GM19043 (cell line): ENCODE data around the gene IL9R.
"Not testable (repeated sequence)": the region's sequence is repeated elsewhere in the genome, so short reads cannot be mapped to it uniquely, and the experiment has no call there.

Experiments
- ATAC-seq: cut with Tn5 transposase; IDR thresholded peaks from one replicate; pipeline ENCODE4 v1.9.1; 2021; ENCODE audit warnings: low read depth; ENCODE audit not compliant: unreplicated experiment

The IL9R gene

GRCh38 chrX:155997436-155997835 is at the start of gene IL9R:
TSS of gene IL9R (plus strand) at chrX:155997696. CDS start at chrX:155997760, 64 bp downstream.
- ATAC-seq: peak; percentile 76

GRCh38 chrX:155949098-155949497 is 48.4 kb upstream of the IL9R start:
- ATAC-seq: no peak

GRCh38 chrX:155951237-155951789 is 46.2 kb upstream of the IL9R start:
- no peak for ATAC-seq

- no peak for ATAC-seq
Observed at GRCh38 chrX:155953055-155953454, 44.4 kb upstream of the IL9R start.

- ATAC-seq: no peak
Observed at GRCh38 chrX:155954793-155955192, 42.7 kb upstream of the IL9R start.

- ATAC-seq: no peak
Observed at GRCh38 chrX:155956099-155956498, 41.4 kb upstream of the IL9R start.

- ATAC-seq: no peak
Observed at GRCh38 chrX:155956649-155957048, 40.8 kb upstream of the IL9R start.

- no peak for ATAC-seq
Observed at GRCh38 chrX:155957843-155958242, 39.7 kb upstream of the IL9R start.

GRCh38 chrX:155959018-155959587 is 38.4 kb upstream of the IL9R start:
- ATAC-seq: no peak

GRCh38 chrX:155962906-155963305 is 34.6 kb upstream of the IL9R start:
- no peak for ATAC-seq

- ATAC-seq: no peak
Observed at GRCh38 chrX:155966876-155967275, 30.6 kb upstream of the IL9R start.

- ATAC-seq: no peak
Observed at GRCh38 chrX:155967653-155968325, 29.7 kb upstream of the IL9R start.

- no peak for ATAC-seq
Observed at GRCh38 chrX:155968326-155968661, 29.2 kb upstream of the IL9R start.

- ATAC-seq: no peak
Observed at GRCh38 chrX:155968791-155969190, 28.7 kb upstream of the IL9R start.

GRCh38 chrX:155971658-155972057 is 25.8 kb upstream of the IL9R start:
- ATAC-seq: not testable (repeated sequence)

- ATAC-seq: not testable (repeated sequence)
Observed at GRCh38 chrX:155972241-155972640, 25.3 kb upstream of the IL9R start.

GRCh38 chrX:155983326-155983725 is 14.2 kb upstream of the IL9R start:
- ATAC-seq: no peak

GRCh38 chrX:155985208-155985607 is 12.3 kb upstream of the IL9R start:
- no peak for ATAC-seq

- not testable (repeated sequence) for ATAC-seq
Observed at GRCh38 chrX:155986995-155987394, 10.5 kb upstream of the IL9R start.

- ATAC-seq: no peak
Observed at GRCh38 chrX:155988859-155989258, 8.6 kb upstream of the IL9R start.

- no peak for ATAC-seq
Observed at GRCh38 chrX:155993421-155993820, 4.1 kb upstream of the IL9R start.

GRCh38 chrX:155995321-155995875 is 2.1 kb upstream of the IL9R start:
- no peak for ATAC-seq
